ENCODE measurements around the gene KIF3A.
A peak's percentile ranks its signal among the peaks of the same experiment; 100 is the strongest.

The KIF3A gene

DNA sequence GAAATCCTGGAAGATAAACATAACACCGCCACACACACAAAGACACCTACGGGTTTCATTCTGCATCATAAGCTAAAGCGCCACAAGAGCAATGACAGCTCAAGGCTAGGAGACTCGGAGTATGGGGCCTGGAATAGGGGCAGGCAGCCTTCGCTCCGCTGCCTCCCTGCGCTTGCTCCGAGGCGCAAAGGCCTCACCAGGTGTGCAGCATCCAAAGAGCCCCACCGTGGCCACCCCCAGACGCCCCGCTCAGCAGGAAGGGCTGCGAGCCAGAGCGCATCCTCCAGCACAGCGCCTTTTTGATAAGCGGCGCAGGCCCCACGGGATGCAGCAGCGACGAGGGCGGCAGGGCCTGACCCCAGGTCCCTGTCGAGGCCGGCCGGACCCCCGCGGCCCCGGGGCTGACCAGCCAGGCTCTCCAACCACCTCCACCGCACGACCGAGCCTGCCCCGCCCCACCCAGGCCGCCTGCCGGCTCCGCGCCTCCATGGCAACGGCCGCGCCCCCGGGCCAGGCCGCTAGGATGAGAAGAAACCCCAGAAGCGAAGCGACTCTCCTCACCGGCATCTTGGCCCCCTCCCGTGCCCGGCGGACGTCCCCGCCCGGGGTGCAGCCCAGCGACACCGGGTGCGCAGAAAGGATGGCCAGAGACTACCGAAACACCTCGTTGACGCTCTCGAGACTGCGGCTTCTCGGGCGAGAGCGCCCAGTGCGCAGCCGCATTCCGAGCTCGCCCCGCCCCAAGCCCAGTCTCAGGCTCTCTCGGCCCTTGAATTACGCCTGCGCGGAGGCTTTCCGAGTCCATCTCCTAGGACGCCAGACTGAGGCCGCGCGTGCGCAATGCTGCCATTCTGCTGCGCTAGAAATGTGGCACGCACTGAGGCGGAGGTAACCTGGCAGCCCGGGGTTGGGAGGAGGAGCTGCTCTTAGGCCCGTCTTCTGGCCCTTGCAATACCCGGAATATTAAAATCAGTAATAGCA, at the start of gene KIF3A:
Gene KIF3A (minus strand): TSS at position 694 of the 981 bp plus-strand sequence. CDS start 127 bp downstream, at position 567.
- peak; percentile 95 for DNase-seq

DNA sequence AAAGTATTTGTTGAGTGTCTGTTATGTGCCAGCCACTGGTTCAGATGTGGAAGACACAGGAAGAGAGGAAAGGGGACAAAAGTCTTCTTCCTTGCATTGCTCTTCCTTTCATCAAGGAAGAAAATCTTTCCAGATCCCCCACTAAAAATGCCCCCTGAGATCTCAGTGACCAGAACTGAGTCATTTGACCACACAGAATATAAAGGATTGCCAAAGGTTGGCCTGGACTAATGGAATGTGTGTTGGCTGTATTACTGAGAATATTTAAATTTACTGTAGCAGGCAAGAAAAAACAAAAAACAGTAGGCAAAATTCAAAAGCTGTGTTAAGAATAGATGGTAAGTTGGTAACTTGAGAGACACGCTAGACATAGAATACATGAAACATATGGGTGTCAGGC, 49.7 kb upstream of the KIF3A start:
- DNase-seq: no peak

DNA sequence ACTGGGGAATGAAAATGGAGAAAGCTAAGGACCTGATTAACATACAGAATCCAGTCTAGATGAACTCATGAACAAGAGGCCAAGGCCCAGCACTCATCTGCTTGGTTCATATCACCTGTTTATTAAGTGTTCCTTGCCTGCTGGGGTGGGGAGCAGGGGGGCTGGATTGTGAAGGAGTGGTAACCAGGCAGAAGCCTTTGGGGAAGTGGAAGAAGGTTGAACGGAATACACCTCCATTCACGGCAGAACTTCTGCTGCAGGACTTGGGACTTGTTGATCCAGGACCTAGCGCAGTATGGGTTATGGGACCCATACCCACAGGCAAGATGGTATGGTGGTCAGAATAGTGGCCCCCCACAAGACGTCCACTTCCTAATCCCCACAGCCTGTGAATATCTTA, 48.5 kb upstream of the KIF3A start:
- DNase-seq: no peak

DNA sequence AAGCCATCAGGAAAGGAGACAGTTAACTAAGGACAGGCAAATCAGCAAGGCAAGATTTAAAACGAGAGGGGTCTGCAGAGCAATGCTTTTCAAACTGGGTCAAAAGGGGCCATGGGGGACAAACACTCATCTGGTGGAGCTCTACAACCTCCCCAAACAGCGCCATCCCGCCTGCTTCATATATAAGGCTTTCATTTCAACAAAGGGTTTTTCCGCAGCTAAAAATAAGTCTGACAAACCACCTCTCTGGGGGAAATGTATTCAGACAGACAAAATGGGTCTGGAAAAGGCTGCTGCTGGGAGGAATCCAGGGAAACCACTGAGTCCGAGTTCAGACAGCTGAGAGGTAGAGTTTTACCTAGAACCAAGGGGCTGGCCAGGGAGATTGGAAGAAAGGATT, 48.0 kb upstream of the KIF3A start:
- no peak for DNase-seq

DNA sequence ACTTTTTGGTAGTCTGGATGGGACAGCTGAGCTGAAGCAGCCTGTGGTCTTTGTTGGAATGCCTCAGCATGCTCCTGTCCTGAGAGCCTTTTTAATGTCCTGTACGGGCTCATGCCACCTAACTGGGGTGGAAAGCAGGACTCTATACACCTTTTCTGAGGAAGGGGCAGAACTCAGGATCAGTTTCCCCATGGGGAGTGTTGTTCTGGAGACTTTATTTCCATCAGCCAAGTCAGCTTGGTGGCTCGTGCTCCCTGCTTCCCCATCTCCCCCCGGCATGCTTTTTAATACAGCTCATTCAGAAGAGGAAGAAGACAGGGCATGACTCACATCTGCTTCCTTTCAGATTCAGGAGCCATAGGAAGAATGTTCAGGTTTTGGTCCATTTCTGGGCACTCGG, 44.8 kb upstream of the KIF3A start:
- peak; percentile 42 for DNase-seq

DNA sequence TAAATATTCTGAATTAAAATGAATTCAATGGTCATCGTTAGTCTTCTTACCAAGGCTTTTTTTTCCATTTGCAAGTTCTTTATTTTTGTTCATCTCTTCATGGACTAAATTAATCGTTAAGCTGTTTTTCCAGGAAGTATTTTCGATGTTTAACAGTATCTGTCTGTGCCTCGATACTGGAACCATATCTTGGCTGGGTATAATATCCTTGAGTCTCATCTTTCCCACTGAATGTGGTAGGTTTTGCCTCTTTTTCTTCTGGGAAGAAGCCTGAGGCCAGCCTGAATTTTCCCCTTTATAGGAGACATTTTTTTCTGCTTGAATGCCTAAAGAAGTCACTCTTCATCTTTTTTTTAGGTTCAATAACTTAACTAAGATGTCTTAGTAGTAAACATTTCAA, 43.7 kb upstream of the KIF3A start:
- no peak for DNase-seq

DNA sequence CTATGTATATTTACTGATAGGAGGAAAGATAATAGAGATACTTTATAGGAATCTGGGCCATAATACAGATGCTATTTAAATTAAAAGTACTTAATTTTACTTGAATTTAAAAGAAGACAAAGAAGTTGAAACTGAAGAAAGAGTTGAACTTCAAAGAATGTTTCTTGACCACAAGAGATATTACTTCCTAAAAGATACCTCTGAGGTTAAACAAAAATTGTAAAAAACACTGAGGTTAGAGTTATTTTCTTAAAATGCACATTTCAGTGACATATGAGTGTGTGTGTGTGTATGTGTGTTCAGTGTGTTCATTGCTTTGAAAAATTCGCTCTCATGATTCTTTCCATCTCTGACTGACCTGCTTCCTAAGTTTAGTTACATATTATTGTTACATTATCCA, 43.2 kb upstream of the KIF3A start:
- no peak for DNase-seq

DNA sequence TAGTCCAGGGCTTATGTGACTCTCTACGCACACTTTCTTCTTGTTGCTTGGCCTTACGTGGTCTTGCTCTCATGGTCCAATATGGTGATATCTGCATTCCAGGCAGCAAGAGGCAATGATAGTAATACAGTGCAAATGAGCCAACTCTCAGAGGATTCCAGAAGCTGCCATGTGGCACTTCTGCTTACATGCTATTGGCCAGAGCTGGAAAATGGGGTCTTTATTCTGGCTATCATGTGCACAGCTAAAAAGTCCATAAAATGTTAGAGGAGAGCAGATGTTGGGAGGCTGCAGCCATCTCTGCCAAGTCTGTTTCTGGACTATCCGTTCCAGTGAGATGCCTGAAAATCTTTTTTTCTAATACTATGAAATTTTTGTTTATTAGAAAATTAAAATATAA, 42.6 kb upstream of the KIF3A start:
- DNase-seq: no peak

DNA sequence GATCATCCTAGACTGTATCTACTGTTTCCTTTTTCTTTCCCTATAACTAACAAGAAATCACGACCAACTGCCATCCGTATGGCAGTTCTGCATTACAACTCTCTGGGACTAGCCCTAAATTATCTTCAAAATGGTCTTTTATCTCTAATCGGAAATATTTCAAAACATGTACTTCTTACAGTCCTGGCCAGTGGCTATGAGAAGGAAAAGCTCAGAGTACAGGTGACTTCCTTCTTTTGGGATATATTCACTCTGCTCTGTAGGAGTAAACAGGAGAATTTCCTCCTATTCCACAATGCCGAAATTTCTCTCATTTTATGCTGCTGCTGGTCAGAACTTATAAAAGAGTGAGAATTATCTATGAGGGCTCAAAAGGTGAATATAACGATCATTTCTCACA, 41.5 kb upstream of the KIF3A start:
- no peak for DNase-seq

DNA sequence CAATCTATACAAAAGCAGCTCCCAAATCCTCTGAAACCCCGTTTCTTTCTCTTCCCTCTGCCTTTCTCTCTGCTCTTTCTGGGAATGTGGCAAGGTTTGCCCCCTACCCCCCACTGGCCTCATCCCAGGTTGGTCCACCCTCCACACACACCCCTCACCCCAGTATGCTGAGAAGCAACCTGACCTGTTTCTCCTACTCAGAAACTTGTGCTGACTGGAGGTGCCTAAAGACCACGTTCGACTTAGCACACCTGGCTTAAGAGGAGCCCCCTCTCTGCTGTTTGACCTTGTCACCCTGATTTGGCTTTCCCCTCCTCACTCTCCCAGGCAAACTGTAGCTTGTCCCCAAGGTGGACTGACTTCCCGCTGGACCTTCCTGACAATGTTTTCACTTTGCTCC, 40.8 kb upstream of the KIF3A start:
- DNase-seq: no peak

DNA sequence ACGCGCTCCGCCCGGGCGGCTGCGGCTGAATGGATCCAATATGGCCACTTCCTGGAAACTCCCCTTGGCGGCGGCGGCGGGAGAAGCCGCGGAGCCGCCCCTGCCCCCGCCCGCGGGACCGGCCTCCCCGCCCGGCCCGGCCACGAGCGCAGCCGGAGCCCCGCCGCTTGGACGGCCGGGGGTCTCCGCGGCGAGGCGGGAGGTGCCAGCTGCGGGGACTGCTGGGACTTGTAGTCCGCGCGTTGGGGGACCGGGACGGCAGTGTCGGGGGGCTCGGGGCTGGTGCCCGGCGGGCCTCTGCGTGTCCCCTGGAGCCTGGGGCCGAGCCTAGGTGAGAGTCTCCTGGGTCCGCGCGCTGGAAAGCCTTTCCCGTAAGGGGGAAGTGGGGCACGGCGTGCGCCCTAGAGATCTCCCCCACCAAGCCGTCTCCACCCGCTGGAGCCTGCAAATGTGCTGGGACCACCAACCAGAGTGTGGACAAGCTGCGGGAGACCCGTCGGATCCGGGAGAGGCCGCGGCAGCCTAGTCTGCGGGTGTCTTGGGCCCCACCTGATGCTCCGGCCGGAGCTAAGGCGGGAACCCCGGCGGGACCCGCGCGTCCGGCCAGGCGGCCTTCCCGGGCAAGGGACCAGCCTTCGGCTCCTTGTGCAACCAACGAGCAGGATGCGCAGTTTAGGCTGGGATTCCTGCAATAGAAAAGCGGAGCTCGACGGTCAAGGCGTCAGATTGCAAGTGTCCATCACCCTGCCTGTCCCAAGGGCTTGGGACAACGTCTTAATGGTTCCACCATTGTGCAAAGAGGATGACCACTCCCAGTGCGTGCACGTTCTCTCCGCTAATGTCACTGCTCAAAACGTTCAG, 40.1 kb upstream of the KIF3A start, which contains the start of gene SEPTIN8:
Gene SEPTIN8 (minus strand): TSS at position 31 of the 861 bp plus-strand sequence. CDS start 102 bp downstream, outside the sequence.
- DNase-seq: peak; percentile 20

DNA sequence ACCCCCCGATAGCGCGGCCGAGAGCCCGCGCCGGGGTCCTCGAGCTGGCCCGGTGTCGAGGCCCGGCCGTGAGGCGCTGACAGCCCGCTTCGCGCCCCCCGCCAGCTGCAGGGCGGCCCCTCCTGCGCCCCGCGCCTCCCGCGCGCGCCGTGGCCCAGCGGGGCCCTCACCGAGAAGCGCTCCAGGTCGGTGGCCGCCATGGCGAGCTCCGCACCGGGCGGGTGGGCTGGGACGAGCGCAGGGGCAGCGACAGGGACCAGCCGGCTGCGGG, 39.5 kb upstream of the KIF3A start:
- no peak for DNase-seq

DNA sequence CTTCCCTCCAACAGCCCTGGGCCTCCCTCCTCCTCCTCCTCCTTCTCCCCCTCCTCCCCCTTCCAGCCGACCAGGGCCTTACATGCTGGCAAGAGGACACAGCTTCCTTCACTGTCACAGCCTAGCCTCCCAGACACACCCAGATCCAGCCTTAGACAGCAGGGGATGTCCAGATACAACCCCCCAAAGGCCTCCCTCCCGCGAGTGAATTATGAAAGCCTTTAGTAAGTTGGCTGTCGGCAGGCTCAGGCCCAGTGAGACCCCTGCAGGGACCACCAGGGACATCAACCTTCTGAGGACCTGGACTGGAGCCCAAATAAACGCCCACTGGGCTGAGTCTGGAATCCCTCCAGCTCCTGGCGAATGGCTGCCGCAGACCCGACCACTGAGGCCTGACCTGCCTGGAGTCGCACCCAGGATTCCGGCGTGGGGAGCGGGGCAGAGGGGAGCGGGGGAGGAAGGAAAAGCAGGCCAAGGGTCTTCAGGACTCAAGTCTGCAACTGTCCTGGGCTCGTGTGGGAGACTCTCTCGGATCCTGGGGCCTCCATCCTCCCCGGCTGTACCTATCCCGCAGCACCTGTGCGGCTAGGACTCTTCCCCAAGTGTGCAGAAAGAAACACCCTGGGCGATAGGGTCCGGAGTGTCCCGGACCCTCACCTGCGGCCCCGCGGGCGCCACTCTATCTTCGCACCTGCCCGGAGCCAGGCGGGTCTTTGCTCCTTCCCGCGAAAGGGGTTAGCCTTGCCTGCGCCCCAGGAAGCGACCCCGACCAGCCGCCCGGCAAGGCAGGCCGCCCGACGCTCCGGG, 39.0 kb upstream of the KIF3A start:
- no peak for DNase-seq

DNA sequence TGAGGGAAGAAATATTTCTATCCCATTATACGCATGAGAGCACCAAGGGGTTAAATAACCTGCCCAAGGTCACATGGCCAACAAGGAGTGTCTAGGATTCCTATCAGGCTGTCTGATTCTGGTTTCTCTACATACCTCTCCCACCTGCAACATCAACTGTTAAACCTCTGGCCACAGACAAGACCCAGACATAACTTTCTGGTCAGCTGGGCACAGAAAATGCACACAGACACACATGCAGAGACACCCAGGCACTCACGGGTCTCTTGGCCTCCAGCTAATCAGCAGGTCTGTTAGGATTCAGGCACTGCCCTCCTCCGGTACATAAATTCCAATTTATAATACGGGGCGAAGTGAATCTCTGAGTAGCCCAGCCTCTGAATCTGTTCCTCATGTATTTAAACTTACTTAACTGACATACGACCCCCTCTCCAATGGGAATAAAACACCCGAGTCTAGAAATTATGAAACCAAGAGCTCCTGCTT, 38.2 kb upstream of the KIF3A start:
- no peak for DNase-seq

DNA sequence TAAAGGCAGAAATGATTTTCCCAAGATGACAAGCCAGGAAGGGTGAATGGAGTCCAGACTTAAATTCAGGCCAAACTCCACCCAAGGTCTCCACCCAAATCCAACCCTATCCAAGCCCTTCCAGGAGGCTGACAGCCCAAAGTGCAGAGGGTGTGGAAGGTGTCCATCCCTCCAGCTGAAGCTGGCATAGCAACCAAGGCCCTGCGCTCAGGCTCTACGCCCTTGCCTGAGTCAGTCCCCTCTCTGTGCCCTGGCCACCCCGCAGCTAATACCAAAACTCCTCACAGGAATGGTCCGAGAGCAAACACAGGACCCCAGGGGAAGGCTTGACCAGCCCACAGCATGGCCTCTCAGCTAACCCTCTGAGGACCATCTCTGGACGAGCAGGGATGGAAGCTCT, 37.5 kb upstream of the KIF3A start:
- no peak for DNase-seq

DNA sequence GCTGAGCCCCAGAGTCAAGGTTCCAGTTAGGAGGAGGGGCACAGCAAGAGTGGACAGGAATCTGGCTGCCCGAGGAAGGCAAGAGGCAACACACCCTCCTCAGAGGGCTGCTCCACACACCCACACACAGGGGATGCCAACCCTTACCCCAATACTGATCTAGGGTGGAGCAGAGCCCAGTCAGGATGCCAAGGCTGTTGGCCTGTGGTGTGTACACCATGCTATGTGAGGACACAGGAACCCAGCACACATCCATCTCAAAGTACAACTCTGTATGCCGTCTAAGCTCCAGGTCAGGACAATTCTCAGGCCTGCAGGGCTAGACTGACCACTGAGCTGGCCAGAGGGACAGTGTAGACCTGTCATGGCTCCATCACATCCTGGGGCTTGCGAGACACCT, 37.1 kb upstream of the KIF3A start:
- no peak for DNase-seq

DNA sequence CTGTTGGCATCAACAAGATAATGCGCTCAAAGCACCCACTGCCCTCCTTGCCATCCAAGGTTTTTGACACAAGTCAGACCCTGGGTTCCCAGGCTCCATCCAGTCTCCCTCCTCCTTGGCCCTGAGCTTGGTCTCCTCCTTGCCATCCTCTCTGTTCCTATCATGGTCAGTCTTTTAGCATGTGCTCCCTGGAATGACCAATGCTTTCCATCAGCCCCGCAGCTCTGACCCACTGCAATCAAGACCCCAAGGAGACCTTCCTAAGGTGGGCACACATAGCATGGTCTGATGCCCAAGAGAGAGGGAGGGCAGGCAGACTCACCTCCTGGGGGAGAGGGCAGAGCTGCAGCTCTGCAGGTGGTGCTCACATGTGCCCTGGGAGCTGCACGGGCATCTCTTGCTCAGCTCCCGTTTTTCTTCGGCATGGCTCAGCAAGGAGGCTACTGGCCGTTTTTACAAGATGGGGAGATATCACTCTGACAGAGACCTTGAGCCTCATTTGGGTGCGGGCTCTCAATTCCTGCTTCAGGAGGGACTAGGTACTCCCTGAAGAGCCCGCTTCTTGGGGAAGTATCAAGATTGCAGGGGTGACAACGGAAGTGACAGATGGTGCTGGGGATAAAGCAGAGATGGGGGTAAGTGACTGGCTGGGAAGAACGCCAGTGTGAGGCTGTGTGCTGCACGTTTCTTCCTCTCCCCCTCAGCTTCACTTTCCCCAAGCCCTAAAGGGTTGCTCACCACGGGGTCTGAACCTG, 36.4 kb upstream of the KIF3A start:
- no peak for DNase-seq

DNA sequence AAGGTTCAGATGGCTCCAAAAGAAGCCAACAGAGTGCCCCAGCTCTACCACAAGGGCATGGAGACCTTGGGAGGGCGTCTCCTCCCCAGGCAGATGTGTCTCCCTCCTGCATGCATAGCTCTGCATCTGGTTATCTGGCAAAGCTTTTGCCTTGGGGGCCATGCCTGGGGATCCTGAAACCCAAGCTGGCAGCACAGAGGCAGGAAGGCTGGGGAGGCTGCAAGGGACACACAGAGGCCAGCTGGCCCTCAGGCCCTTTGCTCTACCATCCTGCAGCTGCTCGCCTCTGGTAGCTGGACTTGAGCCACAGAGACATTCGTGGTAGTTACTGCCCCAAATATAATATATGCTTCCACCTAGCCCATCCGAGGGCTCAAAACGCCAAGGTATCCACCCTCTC, 35.8 kb upstream of the KIF3A start:
- DNase-seq: no peak

DNA sequence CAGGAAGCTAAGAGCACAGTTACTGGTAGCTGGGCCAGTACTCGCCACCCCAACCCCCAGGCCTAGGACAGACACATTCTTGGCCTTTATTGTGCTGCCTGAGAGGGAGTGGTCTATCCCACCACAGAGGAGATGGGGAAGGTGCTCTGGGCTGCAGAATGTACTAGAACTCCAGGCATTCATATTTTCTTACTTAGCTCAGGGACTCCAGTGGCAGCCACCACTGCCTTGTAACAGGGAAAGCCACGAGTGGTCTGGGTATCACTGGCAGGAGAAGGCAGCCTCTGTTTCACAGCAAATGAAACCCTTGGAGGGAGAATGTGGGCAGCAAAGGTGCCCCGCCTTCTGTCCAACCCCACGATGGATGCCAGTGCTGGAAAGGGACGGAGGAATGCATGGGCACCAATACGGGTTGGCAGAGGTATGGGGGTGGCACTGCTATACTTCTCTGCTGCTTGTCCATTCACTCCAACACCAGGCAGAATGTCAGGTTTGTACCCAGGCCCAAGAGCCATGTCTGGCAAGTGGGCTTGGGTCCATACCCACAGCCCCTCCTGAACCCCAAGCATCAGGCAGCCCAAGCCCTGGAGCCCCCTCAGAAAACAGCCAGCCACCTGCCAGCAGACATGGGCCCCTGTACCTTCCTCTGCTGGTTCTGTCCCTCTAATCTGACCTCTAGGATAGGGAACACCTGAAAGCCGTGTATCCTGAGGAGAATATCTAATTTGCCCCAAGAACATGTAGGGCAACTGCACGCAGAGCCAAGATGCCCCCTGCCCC, 35.1 kb upstream of the KIF3A start:
- DNase-seq: no peak

DNA sequence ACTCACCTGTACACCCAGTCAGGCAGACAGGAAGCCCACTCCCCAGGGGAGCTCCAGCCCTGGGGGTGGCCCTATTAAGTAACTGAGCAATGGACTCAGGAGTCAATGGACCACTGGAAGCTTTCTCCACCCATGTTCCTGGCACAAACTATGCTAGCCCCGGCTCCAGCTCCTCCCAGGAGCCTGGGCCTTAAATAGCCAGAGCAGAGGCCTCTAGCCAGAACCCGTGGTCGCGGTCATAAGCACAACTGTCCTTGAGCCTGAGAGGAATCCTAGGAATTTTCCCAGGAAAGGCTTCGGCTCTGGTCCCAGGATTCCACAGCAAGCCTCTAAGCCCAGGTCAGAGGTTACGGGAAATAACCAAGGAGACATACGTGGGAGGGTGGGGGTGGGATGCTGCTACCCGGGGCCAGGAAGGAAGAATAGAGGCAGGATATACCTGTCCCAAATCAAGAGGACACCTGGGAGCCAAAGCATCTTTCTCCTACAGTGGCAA, 34.2 kb upstream of the KIF3A start:
- DNase-seq: no peak

DNA sequence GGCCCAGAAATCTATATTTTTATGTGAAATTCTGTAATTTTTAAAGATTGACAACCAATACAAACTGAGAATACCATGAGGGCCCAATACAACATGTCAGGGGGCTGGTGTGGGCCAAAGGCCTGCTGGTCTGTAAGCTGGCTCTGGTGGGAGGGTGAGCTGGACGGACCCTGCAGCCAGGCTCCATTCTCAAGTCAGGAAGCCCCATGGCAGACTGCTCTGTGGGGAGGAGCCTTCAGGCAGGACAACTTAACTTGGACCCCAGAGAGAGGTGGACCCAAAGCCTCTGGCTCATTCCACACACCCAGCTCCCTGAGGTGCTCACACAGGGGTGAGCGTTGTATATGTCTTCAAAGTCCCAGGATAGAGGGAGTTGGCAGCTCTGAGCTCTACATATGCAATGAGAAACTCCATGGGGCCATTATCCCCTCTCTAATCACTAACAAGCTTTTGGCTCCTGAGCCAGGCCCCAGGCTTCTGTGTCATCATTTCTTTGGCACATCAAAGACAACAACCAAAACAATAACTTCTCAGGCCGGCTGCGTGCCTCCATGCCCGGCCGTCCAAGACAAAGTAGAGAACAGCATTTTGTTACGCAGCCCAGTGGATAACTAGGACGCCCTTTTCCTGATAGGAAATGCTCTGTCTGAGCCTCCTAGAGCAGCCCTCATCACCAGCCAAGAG, 33.3 kb upstream of the KIF3A start:
- DNase-seq: no peak
